Stimulated activated naive B cell treated with anti-CD40 and anti-IgM and Interleukin-4, amounts not matched to agents 10 μg/mL and 1 μg/mL and 100 μg/mL, for 72 hours (primary cell): Measurements from ENCODE around the gene RAET1G.
A peak's percentile ranks its signal among the peaks of the same experiment; 100 is the strongest.
"Not testable (repeated sequence)": the region's sequence is repeated elsewhere in the genome, so short reads cannot be mapped to it uniquely, and the experiment has no call there.

ENCODE experiments used
- ATAC-seq, 2 donors: fragments of 150-1000 bp; cut with Tn5 transposase; replicated peaks; 2 replicates each; pipeline ENCODE4 v1.10.0; 2021; ENCODE audit warnings: moderate library complexity in 1 of 2
- DNase-seq: peaks from one replicate; pipeline ENCODE4 v3.0.0; 2021
- H3K27ac Mint-ChIP-seq: one replicate; pipeline ENCODE4 v1.8.0; 2022; ENCODE audit warnings: mild to moderate bottlenecking, mixed read lengths
- H3K27me3 Mint-ChIP-seq, 2 donors: one replicate each; pipeline ENCODE4 v1.8.0; 2022; ENCODE audit warnings: mixed read lengths in 2 of 2
- H3K36me3 Mint-ChIP-seq, 2 donors: one replicate each; pipeline ENCODE4 v1.8.0; 2022; ENCODE audit warnings: mixed read lengths in 2 of 2, mild to moderate bottlenecking in 1 of 2
- H3K4me1 Mint-ChIP-seq, 2 donors: one replicate each; pipeline ENCODE4 v1.8.0; 2022; ENCODE audit warnings: mixed read lengths in 2 of 2, mild to moderate bottlenecking in 1 of 2
- H3K4me3 Mint-ChIP-seq, 2 donors: one replicate each; pipeline ENCODE4 v1.8.0; 2022; ENCODE audit warnings: mild to moderate bottlenecking in 2 of 2, mixed read lengths in 2 of 2, moderate library complexity in 1 of 2
- H3K9me3 Mint-ChIP-seq, 2 donors: one replicate each; pipeline ENCODE4 v1.8.0; 2022; ENCODE audit warnings: mixed read lengths in 2 of 2, mild to moderate bottlenecking in 1 of 2

The RAET1G gene

DNA sequence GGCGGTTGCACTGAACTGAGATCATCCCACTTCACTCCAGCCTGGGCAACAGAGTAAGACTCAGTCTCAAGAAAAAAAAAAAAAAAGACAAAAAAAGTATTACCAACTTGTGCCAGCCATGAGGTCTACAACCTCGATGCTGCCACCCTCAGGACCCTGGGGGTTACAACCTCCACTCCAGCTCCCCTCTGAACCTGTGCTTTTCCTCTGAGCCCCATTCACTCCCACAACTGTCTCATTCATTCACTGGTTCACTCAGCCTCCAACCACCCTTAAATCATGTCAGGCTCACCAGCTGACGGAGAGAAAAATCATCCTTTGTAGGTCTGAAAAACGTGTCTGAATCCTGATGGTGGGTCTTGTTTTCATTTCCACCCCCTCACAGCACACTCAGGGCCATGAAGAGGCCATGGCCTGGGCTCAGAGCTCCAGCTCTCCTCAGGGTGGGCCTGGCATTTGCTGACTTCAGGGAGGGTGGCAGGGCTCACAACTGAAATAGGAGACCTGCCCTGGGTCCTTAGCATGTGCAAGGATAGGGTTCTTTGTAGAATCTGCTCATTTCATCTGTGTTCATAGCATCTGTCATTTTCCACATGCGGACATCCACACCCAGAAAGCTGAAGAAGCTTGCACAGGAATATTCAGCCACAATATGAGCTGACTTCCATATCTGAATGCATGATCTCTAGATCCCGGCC, 39.0 kb upstream of the RAET1G start:
- ATAC-seq (peak; percentile 20 to 27), DNase-seq (no peak)
- Mint-ChIP-seq H3K4me3 (no peak overlapping the region), H3K9me3 (no peaks in the 10 kb centered on the region), H3K4me1 (peaks cover 29 to 35% of the 10 kb centered on the region in 2 donors), H3K27me3 (peaks cover 66 to 86% of the 10 kb centered on the region in 2 donors), H3K27ac (no peak overlapping the region), H3K36me3 (peaks cover 5 to 6% of the 10 kb centered on the region in 2 donors)

DNA sequence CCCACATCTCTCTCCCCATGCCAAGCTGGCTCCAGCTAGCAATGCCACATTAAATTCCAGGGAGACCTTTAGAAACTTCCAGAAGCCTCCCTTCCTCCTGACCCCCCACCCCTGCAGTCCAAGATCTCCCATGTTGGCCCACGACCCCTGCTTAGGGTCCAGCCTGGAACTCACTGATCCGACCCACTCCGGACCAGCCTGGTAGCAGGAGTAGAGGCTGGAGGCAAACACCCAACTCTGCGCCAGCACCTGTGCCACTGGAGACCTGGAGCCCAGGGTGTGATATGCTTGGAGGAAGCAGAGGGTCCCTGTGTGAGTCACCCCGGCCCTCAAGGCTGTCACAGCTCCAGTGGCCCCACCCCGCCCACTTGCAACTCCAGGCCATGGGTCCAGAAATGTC, 37.6 kb upstream of the RAET1G start:
- H3K4me3 Mint-ChIP-seq, result no peak overlapping the region
- ATAC-seq, result no peak
- no peak overlapping the region for H3K27ac Mint-ChIP-seq
- H3K9me3 Mint-ChIP-seq, result no peaks in the 10 kb centered on the region
- H3K27me3 Mint-ChIP-seq, result peaks cover 68 to 91% of the 10 kb centered on the region in 2 donors
- peaks cover 25 to 38% of the 10 kb centered on the region in 2 donors for H3K4me1 Mint-ChIP-seq
- DNase-seq, result no peak
- peaks cover 5 to 6% of the 10 kb centered on the region in 2 donors for H3K36me3 Mint-ChIP-seq

DNA sequence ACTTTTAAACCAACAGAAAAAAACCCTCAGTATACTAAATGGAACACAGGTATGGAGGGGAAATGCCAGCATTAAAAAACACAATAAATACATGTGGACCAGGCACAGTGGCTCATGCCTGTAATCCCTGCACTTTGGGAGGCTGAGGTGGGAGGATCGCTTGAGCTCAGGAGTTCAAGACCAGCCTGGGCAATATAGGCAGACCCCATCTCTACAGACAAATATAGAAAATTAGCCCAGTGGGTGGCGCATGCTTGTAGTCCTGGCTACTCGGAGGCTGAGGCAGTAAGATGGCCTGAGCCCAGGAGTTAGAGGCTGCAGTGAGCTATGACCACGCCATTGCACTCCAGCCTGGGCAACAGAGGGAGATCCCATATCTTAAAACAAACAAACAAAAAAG, 36.9 kb upstream of the RAET1G start:
- not testable (repeated sequence) for H3K9me3 Mint-ChIP-seq, H3K36me3 Mint-ChIP-seq, DNase-seq, H3K4me3 Mint-ChIP-seq, H3K27ac Mint-ChIP-seq, ATAC-seq
- Mint-ChIP-seq H3K4me1 (peaks cover 25 to 38% of the 10 kb centered on the region in 2 donors), H3K27me3 (peaks cover 68 to 91% of the 10 kb centered on the region in 2 donors)

DNA sequence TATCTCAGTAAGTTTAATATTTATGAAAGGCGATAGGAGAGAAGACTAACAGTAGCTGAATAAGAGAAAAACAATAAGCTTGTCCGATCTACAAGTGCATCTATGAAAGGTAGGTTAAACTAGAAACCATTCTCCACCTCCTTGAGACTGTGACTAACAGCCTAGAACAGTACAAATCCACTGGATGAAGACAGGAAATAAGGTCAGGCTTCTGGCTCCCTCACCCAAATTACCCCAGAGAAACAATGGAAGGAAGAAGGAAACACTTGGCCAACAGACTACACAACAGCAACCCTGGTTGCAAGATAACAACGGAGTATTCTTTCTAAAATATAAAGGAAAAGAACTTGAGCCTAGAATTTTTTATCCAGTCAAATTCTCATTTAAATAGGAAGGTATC, 35.2 kb upstream of the RAET1G start:
- not testable (repeated sequence) for DNase-seq, H3K9me3 Mint-ChIP-seq, H3K36me3 Mint-ChIP-seq, H3K27ac Mint-ChIP-seq, ATAC-seq, H3K4me3 Mint-ChIP-seq
- Mint-ChIP-seq H3K4me1 (peaks cover 18 to 26% of the 10 kb centered on the region in 2 donors), H3K27me3 (peaks cover 60 to 82% of the 10 kb centered on the region in 2 donors)

DNA sequence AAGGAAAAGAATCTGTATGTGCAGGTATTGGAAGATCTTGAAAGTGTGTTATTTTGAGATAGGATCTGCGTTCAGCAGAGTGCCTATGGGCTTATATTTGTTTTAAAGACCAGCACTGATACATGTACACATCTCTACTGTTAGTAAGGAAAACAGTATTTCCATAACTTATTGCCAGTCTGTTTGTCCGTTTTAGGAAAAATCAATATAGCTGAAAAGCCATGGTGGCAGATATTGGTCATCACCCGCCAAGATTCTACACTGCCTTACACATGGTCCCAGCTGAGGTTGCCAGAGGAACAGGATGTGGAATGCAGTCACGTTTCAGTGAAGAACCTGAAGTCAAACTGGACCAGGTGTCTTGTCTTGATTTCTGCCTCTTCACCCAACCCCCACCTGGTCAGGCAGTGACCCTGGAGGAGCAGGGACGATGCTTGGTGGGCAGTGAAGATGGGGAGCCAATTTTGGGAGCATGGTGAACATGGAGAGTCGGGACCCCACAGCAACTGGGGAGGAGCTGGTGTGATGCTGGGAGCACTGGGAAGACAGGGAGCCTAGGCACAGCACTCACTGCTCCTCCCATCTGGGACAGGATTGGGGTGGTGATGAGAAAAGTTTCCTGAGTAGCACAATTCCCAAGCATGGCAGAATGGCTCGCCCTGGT, 32.9 kb upstream of the RAET1G start:
- ATAC-seq, H3K36me3 Mint-ChIP-seq, H3K9me3 Mint-ChIP-seq, DNase-seq, H3K4me3 Mint-ChIP-seq, H3K27ac Mint-ChIP-seq: not testable (repeated sequence)
- peaks cover 63 to 80% of the 10 kb centered on the region in 2 donors for H3K27me3 Mint-ChIP-seq
- peaks cover 13 to 19% of the 10 kb centered on the region in 2 donors for H3K4me1 Mint-ChIP-seq

DNA sequence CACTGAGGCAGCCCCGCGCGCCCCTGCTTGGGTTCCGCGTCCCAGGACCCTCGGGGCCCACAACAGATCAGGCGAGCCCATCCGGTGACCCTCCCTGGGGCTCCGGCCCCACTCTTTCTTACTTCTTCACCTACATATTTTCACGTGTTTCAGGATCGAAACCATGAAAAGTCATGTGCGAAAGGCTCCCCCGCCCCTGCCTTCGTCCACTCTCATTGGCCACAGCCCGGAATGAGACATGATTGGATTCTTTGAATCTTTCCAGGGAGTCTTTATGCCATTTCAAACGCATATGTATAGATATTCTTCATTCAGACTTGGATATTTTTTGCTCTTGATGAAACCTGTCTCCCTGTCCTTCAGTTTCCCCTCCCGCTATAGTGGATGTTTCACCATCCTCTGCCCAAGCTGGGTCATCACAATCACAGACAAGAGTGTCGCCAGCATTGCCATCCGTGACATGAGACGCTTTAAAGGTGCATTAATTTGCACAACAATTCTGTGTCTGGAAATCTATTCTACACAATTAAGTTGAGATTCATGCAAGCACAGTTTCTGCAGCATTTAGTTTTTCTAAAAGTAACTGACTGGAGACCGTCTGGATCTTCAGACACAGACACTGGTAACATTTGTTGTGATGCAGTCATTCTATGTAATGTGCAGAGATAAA, 32.2 kb upstream of the RAET1G start:
- Mint-ChIP-seq H3K4me3 (peak overlapping the region; percentile 76 to 79), H3K4me1 (peaks cover 13 to 19% of the 10 kb centered on the region in 2 donors), H3K27ac (peak overlapping the region; percentile 11), H3K27me3 (peaks cover 60 to 78% of the 10 kb centered on the region in 2 donors)
- not testable (repeated sequence) for ATAC-seq, H3K9me3 Mint-ChIP-seq, DNase-seq, H3K36me3 Mint-ChIP-seq

DNA sequence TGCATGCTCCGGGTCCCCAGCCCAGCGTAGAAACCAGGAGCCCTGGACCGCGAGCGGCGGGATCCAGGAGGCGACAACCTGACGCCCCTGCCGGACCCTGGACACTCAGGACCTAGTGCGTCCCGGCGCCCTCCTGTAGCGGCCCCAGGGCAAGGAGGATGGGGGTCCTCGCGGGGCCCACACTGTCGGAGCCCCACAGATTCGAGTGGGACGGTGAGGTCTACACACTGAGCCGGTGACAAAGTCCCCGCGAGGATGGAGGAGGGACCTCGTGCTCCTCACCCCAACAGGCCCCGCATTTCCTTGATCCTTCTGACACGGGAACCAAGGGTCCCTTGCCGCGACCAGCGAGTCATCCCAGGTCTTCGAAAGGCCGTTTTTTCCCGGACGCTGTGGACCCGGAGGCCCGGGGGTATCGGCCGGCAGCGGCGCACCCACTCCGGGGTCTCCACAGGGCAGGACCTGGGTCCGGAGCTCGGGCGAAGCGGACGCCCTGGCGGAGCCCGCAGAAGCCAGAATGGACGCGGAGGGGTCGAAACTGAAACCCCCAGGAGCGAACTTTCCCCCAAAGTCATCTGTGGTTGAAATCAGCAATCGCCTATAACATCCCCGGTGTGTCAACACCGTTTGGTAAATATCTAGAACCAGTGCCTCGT, 31.5 kb upstream of the RAET1G start:
- peaks cover 63 to 78% of the 10 kb centered on the region in 2 donors for H3K27me3 Mint-ChIP-seq
- not testable (repeated sequence) for DNase-seq, H3K36me3 Mint-ChIP-seq, H3K27ac Mint-ChIP-seq, H3K9me3 Mint-ChIP-seq
- peak overlapping the region; percentile 30 to 42 for H3K4me3 Mint-ChIP-seq
- H3K4me1 Mint-ChIP-seq, result peaks cover 12 to 19% of the 10 kb centered on the region in 2 donors
- peak; percentile 48 to 56 for ATAC-seq

DNA sequence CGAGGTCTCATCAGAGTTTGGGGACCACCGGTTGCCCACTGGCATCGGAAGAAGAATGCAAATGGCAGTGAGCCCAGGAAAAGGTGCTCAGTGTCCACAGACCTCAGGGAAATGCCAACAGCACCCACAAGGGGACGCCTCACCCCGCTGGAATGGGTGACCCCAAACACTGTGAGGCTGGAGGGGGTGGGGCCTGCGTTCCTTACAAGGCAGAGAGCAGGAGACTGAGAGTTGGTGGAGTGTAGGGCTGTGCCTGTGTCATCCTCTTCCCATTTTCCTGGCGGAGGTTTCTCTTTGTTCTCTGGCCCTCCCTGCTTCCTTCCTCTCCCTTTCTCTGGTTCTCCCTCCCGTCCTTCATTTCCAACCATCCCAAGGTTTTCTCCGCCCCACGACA, 31.0 kb upstream of the RAET1G start:
- ATAC-seq, result peak; percentile 77 to 84
- H3K9me3 Mint-ChIP-seq, H3K36me3 Mint-ChIP-seq, DNase-seq, H3K27ac Mint-ChIP-seq: not testable (repeated sequence)
- Mint-ChIP-seq H3K4me1 (peaks cover 9 to 19% of the 10 kb centered on the region in 2 donors), H3K27me3 (peaks cover 60 to 77% of the 10 kb centered on the region in 2 donors), H3K4me3 (peak overlapping the region in 1 of 2 donors; percentile 30)

DNA sequence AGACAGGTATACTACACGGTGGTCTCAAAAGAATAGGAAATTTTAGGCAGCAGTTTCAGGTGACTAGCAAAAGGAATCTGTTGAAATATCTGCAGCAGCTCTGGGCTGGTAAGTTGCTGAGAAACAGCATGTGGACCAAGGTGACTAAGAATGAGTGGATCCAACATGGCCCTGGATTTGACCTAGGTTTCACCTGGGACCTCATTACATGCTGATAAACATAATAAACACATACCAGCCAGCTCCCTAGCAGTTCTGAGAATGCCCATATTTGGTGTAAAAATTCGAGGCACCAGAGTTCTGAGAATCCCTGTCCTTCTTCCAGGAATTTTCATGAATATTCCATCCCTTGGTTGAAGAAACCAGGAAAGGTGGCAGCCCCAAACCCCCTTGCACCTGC, 30.5 kb upstream of the RAET1G start:
- H3K36me3 Mint-ChIP-seq, H3K27ac Mint-ChIP-seq, H3K9me3 Mint-ChIP-seq, H3K4me3 Mint-ChIP-seq, ATAC-seq, DNase-seq: not testable (repeated sequence)
- Mint-ChIP-seq H3K4me1 (peaks cover 9 to 19% of the 10 kb centered on the region in 2 donors), H3K27me3 (peaks cover 58 to 72% of the 10 kb centered on the region in 2 donors)

DNA sequence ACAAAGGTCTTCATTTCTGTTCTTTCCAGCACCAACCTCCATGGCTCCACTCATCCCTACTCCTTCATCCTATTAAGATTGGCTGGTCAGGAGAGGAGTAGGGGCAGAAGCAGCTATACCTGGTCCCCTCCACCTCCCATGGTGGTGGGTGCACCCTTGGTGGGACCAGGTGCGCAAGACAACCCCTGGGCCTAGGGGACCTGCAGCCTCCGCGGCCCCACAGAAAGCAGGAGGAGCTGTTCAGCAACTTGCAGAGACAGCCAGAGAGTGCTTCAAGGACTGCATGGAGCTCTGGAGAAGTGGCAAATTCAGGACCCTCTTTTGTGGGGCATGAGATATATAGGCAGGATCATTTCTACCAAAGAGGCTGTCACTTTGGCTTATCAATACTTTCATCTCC, 28.7 kb upstream of the RAET1G start:
- H3K27me3 Mint-ChIP-seq, result peaks cover 66 to 77% of the 10 kb centered on the region in 2 donors
- ATAC-seq, result no peak

DNA sequence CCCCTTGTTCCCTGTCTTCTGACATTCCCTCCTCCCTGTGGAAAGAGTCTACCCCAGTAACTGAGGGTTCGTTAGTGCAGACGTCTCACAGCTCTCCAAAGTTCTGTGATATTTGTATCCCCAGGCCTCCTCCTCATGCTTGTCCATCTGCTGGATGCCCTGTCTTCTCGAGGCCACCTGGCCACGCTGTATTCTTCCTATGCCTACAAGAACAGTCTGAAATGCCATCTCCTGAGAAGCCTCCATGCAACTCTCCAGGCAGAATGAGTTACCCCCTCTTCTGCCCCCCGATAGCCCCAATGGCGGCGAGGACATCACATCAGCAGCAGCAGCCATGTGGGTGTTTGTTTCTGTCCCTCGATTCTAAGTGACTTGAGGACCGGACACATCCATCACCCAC, 28.2 kb upstream of the RAET1G start:
- Mint-ChIP-seq H3K9me3 (no peaks in the 10 kb centered on the region), H3K4me1 (peaks cover 9 to 17% of the 10 kb centered on the region in 2 donors), H3K27me3 (peaks cover 68 to 74% of the 10 kb centered on the region in 2 donors), H3K27ac (no peak overlapping the region), H3K4me3 (no peak overlapping the region), H3K36me3 (no peaks in the 10 kb centered on the region)
- ATAC-seq, result no peak
- no peak for DNase-seq

More for the DNA sequence above, 28.7 kb upstream of the RAET1G start:
- no peaks in the 10 kb centered on the region for H3K9me3 Mint-ChIP-seq
- H3K4me3 Mint-ChIP-seq, result no peak overlapping the region
- peaks cover 9 to 19% of the 10 kb centered on the region in 2 donors for H3K4me1 Mint-ChIP-seq
- DNase-seq, result no peak
- no peaks in the 10 kb centered on the region for H3K36me3 Mint-ChIP-seq
- H3K27ac Mint-ChIP-seq, result no peak overlapping the region

DNA sequence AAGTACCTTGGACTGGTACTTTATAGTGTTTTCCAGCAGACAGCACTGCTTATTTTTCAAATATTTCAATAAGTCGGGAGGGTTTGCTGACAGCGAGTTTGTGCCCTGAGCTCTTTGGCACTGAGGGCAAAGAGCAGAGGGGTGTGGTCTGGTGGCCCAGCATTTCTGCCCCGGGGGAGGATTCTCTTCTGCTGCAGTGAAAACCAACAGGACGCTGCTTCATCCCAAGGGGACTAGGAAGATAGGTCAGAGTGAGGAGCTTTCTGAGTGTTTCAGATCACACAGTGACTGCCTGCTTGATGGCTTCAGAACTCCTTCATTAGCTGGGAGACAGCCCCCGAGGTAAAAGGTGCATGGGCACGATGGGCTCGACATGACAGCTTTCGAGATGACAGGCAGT, 27.5 kb upstream of the RAET1G start:
- no peak overlapping the region for H3K27ac Mint-ChIP-seq

DNA sequence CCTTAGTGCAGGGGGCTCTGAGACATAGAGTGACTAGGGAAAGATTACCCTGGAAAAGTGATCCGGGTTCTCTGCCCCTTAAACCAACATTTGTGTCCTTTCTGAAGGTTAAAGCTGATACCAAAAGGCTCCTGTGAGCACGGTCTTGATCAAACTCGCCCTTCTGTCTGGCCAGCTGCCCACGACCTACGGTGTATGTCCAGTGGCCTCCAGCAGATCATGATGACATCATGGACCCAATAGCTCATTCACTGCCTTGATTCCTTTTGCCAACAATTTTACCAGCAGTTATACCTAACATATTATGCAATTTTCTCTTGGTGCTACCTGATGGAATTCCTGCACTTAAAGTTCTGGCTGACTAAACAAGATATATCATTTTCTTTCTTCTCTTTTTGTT, 25.7 kb upstream of the RAET1G start:
- Mint-ChIP-seq H3K9me3 (no peaks in the 10 kb centered on the region), H3K27me3 (peaks cover 62 to 71% of the 10 kb centered on the region in 2 donors), H3K4me1 (peaks cover 2 to 3% of the 10 kb centered on the region in 2 donors), H3K36me3 (no peaks in the 10 kb centered on the region), H3K27ac (no peak overlapping the region), H3K4me3 (no peak overlapping the region)
- no peak for ATAC-seq
- DNase-seq, result no peak

More for the DNA sequence above, 27.5 kb upstream of the RAET1G start:
- no peaks in the 10 kb centered on the region for H3K9me3 Mint-ChIP-seq
- H3K4me1 Mint-ChIP-seq, result peaks cover 9 to 12% of the 10 kb centered on the region in 2 donors
- H3K27me3 Mint-ChIP-seq, result peaks cover 63 to 70% of the 10 kb centered on the region in 2 donors
- no peaks in the 10 kb centered on the region for H3K36me3 Mint-ChIP-seq
- H3K4me3 Mint-ChIP-seq, result no peak overlapping the region
- ATAC-seq (no peak), DNase-seq (no peak)

DNA sequence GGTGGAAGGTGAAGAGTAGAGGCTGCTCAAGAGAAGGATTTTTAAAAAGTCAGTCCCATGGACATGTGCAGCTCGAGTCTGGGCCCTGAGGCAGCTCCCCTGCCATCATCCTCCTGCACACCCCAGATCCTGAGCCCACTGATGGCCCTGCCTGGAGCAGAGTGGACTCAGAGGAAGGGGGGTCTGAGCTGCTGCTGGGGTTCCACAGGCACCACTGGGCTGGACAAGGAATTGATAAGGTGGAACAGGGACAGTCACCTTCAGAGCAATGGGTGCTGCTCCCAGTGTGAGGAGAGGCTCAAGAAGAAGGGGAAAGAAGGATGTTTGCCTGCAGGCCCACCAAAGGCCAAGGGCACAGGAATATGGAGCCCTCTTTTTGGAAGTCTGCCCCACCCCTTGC, 25.1 kb upstream of the RAET1G start:
- H3K36me3 Mint-ChIP-seq, result no peaks in the 10 kb centered on the region
- no peaks in the 10 kb centered on the region for H3K9me3 Mint-ChIP-seq
- ATAC-seq (no peak), DNase-seq (no peak)
- peaks cover 0 to 2% of the 10 kb centered on the region in 2 donors for H3K4me1 Mint-ChIP-seq
- H3K27ac Mint-ChIP-seq, result no peak overlapping the region
- H3K27me3 Mint-ChIP-seq, result peaks cover 64 to 74% of the 10 kb centered on the region in 2 donors
- H3K4me3 Mint-ChIP-seq, result no peak overlapping the region
